Measurements from ENCODE around the gene RBP4.

- no peak for TF ChIP-seq POLR2AphosphoS5 (IDR thresholded peaks at IDR 0.05; ENCODE audit: insufficient read depth in 1 of 2, low read depth in 1 of 2)
- no peak for TF ChIP-seq CTCF (IDR thresholded peaks at IDR 0.05)
- TF ChIP-seq POLR2A (IDR thresholded peaks at IDR 0.05): no peak
Observed at GRCh38 chr10:93601774-93602162, 733 bp upstream of the RBP4 start.
